ENCODE results near the gene FARP1.

The FARP1 gene

GRCh38 chr13:98429977-98430736 lies 287.3 kb downstream of the FARP1 start:
- in situ Hi-C loops (cut with MboI; ENCODE audit: low sequenced_read_pairs, unreplicated experiment), result no loop called here
- no peak for TF ChIP-seq CTCF (IDR thresholded peaks at IDR 0.05; ENCODE audit: borderline replicate concordance, control extremely low read depth, extremely low read depth, insufficient read depth, missing control alignments)
- no peak for DNase-seq (ENCODE audit: low spot score)

GRCh38 chr13:98432638-98433037 lies 289.7 kb downstream of the FARP1 start:
- no peak for TF ChIP-seq CTCF (IDR thresholded peaks at IDR 0.05; ENCODE audit: borderline replicate concordance, control extremely low read depth, extremely low read depth, insufficient read depth, missing control alignments)
- DNase-seq (ENCODE audit: low spot score), result no peak
- in situ Hi-C loops (cut with MboI; ENCODE audit: low sequenced_read_pairs, unreplicated experiment), result no loop called here

- TF ChIP-seq CTCF (IDR thresholded peaks at IDR 0.05; ENCODE audit: borderline replicate concordance, control extremely low read depth, extremely low read depth, insufficient read depth, missing control alignments), result no peak
- no peak for DNase-seq (ENCODE audit: low spot score)
- in situ Hi-C loops (cut with MboI; ENCODE audit: low sequenced_read_pairs, unreplicated experiment), result no loop called here
Measured at GRCh38 chr13:98433654-98434053, 290.8 kb downstream of the FARP1 start.

GRCh38 chr13:98434060-98434459 lies 291.2 kb downstream of the FARP1 start:
- TF ChIP-seq CTCF (IDR thresholded peaks at IDR 0.05; ENCODE audit: borderline replicate concordance, control extremely low read depth, extremely low read depth, insufficient read depth, missing control alignments), result no peak
- in situ Hi-C loops (cut with MboI; ENCODE audit: low sequenced_read_pairs, unreplicated experiment), result no loop called here
- no peak for DNase-seq (ENCODE audit: low spot score)

- TF ChIP-seq CTCF (IDR thresholded peaks at IDR 0.05; ENCODE audit: borderline replicate concordance, control extremely low read depth, extremely low read depth, insufficient read depth, missing control alignments), result no peak
- in situ Hi-C loops (cut with MboI; ENCODE audit: low sequenced_read_pairs, unreplicated experiment), result no loop called here
- DNase-seq (ENCODE audit: low spot score), result no peak
Measured at GRCh38 chr13:98435376-98435775, 292.5 kb downstream of the FARP1 start.

- no peak for TF ChIP-seq CTCF (IDR thresholded peaks at IDR 0.05; ENCODE audit: borderline replicate concordance, control extremely low read depth, extremely low read depth, insufficient read depth, missing control alignments)
- DNase-seq (ENCODE audit: low spot score), result no peak
- in situ Hi-C loops (cut with MboI; ENCODE audit: low sequenced_read_pairs, unreplicated experiment), result no loop called here
Measured at GRCh38 chr13:98436233-98436910, 293.5 kb downstream of the FARP1 start.
